HG03571 (cell line): Measurements from ENCODE around the gene GPR171.

Source experiments
- ATAC-seq: cut with Tn5 transposase; IDR thresholded peaks from one replicate; pipeline ENCODE4 v1.9.1; 2021; ENCODE audit not compliant: unreplicated experiment

The GPR171 gene

DNA sequence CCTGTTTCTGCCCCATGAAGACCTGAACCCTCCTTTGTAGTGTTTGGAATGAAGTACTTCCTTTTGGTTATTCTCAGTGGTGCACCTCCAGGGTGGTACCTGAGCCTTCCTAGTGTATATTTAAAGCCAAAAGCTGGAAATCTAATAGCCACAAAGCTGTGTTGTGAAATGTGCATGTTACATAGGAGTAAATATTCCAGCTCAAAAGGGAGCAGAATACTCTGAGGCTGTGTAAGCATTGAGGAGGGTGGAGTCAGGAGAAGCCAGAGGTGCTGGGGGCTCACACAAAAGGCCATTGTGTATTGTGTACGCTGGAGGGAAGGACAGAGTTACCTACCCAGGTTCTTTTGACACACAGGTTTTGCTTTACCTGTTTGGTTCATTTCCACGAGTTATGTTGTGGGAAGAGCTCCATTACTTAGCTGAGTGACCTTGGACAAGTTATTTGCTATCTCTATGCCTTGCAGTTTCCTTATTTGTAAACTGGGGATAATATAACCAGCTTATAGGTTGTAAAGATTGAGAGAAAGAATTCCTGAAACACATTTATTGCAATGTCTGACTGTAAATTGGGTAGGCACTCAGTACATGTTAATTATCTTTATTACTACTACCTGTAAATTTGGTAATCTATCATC lies 24.7 kb downstream of the GPR171 start:
- no peak for ATAC-seq

DNA sequence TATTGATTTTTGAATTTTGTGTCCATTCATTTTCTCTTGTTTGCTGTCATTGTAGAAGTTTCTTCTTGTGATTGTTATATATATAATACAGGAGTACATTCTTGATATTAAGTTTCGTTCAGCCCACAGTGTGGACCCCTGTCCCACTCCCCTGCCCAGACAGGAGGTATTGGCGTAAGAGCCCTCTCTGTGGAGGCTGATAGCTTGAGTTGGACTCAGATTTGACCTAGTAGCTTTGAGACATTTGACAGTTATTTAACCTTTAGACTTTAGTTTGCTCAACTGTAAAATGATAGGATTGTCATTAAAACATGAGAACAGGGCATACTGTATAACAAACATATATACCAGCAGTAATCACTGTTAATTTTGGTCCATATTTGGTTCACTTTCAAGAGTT lies 27.1 kb downstream of the GPR171 start:
- ATAC-seq, result no peak

DNA sequence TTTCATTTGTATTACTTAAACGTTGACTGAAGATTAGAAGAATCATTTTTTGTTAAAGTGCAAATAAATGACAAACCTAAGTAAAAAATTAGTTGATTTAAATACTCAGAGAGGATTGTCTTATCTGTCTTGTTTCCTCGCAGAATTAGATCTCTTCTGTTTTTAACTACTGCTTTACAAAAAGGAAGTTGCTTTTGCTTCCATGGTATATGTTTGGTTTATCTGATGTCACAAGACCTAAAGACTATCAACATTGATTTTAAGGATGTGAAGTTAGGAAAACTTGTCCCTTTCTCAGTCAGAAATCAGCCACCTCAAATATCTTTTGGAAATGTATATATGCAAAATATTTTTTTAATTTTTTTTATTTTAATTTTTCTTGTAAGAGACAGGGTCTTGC lies 28.7 kb downstream of the GPR171 start:
- ATAC-seq, result no peak

DNA sequence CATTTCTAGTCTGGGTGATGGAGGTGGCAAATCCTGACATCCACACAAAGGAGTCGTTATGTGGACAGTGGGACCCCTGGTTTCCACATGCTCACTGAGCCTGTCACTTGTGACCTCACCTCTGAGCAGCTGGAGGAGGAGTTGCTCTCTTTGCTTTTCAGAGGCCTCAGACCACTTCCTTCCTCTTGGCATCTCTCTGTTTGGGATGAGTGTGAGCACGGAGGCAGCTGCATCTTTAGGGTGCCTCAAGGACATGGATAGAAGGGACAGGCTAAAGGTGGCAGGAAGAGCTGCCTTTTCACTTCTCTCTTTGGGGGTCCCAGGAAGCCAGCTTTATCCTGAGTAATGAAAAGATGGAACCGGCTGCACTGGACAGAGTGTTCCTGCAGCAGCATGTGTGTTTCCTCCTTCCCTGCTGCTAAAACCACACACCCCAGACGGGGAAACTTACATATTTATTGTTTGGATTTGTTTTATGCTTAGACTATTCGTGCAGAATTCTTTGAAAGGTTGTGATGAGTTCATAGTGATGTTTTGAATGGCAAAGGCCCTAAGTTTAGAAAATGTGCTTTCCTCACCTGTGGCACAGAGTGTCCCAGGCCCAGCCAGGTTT lies 31.8 kb downstream of the GPR171 start:
- peak; percentile 71 for ATAC-seq

DNA sequence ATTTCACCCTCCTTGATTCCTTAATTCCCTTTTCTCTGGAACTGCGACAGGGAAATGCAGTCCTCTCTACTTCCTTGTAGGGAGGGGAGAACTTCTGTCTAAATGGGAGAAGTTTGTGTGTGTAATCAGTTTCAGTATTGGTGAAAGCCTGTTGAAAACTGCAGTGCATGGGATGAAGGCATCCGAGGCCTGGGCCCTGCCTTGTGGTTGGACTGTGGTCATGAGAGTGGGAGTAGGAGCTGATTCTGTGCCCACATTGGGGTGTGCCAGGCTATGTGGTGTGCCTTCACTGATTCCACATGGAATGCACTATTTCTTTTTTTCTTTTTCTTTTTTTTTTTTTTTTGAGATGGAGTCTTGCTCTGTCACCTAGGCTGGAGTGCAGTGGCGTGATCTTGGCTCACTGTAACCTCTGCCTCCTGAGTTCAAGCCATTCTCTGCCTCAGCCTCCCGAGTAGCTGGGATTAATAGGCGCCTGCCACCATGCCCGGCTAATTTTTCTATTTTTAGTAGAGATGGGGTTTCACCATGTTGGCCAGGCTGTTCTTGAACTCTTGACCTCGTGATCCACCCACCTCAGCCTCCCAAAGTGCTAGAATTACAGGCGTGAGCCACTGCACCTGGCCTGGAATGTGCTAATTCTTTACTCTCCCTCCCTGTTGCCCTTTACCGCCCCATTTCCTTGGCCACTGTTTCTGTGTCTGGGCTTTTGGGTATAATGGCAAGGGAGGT lies 32.9 kb downstream of the GPR171 start:
- ATAC-seq, result peak; percentile 34

DNA sequence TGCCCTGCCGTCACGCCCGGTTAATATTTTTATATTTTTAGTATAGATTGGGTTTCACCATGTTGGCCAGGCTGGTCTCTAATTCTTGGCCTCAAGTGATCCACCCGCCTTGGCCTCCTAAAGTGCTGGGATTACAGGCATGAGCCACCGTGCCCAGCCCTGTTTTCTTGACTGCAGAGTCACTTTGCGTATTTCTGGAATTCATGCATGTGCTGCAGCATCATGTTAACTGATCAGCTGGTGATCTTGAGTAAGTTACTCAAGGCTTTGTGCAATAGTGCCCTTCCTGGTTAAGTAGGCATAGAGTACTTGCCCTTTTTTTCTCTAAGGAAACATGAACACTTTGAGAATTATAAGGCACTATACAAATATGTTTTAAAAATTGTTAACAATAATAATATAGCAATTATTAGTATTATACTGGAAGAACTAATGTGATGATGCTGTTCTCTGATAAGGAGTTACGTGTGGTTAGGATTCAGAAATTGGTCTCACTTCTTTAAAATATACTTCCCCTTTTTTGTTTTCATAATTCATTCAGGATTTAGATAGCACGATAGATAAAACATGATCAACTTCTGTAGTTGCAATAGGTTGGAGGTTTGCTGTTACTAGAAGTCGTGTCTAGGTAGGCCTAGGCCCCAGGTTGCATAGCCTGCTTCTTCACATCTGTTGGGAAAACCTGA lies 33.6 kb downstream of the GPR171 start:
- peak; percentile 40 for ATAC-seq

DNA sequence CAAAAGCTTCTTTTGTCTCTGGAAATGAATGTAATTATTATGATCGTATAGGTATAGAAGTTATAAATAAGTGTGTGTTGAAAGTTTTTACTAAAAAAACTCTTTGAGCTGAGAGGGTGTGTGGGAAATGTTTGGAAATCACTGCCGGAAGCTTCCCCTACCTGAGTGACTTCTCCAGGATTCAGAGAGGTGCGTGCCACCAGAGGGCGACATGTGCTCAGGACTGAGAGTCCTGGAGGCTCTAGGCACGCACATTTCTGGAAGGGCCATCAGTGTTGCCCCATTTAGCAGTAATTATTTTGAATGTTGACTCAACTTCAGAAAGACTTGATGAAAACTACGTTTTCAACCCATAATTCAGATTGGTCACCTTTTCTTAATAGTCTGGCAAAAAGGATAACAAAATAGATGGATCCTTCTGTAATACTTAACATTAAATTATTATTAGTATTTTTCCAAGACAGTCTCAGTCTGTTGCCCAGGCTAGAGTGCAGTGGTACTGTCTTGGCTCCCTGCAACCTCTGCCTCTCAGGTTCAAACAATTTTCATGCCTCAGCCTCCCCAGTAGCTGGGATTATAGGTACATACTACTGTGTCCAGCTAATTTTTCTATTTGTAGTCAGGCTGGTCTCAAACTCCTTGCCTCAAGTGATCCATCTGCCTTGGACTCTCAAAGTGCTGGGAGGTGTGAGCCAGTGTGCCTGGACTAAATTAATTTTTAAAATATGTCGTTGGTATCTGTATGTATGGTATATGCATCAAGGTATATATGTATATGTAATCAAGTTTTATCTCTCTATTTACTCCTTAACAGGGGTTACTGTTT lies 34.5 kb downstream of the GPR171 start:
- ATAC-seq, result peak; percentile 39

DNA sequence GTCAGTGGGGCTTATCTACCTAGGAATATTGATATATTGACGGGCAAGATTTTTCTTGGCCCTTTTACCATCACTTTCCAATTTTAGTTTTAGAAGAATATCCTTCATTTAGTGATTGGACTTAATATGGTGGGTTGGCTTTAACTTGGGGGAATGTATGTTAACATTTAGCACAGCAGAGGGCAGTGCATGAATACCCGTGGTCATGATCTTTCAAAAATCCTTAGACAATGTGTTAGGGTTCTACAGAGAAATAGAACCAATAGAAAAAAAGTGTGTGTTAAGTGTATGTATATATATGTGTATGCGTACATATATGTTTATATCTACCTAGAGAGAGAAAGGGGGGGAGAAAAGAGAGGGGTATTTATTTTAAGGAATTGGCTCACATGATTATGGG lies 36.9 kb downstream of the GPR171 start:
- no peak for ATAC-seq

DNA sequence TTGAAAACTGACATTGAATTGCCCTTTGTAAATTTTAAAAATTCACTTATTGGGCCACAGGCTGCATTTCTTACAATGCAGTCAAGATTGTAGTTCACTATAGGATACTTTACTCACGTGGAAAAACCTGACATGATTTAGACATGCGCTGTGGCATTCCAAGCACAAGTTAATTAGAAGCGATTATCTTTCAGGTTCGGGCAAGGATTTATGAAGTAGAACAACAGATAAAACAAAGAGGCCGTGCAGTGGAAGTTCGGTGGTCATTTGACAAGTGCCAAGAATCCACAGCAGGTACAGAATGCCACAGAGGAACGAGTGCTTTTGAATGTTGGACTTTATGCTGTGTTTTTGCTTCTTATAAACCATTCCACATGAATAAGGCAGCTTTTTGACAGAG lies 37.8 kb downstream of the GPR171 start:
- no peak for ATAC-seq

DNA sequence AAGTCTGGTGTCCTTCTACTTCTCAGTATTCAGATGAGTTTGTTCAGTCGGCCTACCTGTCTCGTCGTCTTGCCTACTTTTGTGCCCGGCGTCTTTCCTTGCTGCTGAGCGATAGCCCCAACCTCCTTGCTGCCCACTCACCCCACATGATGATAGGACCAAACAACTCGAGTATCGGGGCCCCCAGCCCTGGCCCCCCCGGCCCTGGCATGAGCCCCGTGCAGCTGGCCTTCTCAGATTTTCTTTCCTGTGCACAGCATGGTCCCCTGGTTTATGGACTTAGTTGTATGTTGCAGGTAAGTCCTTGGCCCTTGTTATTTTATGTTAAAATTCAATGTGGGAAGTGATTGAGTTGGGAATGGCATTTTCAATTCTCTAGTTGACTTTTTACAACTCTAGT lies 43.2 kb downstream of the GPR171 start:
- ATAC-seq, result no peak

DNA sequence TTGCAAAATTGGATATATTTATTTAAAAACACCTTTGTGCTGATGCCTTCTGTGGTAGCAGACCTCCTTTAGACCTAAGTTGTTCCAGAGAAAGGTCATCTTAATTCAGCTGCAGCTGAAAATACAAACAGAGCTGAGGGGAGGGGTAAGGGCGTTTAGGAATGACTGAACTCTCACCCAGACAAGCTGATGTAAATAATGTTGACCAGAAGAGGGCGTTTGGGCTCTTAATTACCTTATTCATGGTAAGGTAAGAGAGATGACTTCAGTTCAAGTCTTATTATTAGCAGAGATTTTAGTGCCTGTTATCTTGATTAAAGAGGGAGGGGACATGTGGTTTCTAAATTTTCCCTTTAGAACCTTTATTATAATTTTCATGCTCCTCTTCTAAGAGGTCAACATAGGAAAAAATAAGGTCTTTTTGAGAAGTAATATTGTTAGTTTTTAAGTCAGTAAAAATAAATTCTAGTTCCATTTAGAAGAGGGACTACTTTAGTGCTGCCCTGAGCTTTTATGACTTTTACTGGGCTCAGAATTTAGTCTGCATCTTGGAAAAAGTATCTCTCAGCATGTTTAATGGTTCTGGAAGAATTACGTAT lies 46.3 kb downstream of the GPR171 start:
- ATAC-seq, result no peak

DNA sequence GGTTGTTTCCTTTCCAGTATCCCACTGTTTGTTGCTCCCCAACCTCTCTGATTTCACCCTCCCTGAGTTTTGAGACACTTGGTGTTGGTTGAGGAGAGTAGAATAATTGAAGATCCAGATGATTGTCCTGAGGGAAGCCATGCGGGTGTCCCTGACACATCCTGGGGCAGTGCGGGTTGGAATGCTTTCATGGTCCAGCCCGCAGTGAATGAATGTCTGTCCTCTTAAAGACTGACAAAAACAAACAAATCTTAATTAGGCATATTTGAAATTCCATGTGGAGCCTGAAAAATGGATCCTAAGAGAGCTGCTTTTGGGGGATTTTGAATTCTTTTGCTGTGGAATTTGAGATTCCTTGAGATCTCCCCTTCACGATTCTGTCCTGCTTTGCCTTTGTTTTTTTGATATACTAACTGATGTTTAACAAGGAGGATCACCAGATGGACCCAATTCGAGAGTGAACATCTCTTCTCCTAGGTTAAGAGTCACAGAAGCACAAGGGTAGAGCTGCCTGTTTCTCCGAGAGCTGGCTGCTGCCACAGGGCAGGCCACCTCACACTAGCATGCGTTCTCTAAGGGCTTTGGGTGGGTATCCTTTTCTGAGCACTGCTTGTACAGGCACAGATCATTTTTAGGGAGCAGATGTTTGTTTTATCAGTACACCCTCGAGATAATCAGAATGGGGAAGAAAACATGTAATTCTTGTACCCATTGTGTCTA lies 47.4 kb downstream of the GPR171 start:
- no peak for ATAC-seq

DNA sequence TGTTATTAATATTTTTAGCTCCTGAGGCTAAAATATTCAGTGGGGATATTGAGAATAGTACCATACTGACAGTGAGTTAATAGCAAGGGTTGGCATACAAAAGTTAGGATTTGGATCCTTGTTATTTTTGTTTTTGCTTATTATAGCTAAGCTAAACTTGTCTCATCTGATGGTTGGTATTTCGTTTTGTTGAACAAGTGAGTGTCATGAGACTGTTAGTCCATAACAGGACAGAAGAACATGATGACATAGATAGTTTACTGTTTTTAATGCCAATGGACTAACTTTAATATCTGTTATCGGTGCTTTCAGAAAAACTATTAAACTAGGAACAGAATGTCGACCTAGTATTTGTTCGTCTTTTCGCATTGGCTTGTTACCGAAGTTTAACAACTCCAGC lies 48.5 kb downstream of the GPR171 start:
- ATAC-seq, result no peak

DNA sequence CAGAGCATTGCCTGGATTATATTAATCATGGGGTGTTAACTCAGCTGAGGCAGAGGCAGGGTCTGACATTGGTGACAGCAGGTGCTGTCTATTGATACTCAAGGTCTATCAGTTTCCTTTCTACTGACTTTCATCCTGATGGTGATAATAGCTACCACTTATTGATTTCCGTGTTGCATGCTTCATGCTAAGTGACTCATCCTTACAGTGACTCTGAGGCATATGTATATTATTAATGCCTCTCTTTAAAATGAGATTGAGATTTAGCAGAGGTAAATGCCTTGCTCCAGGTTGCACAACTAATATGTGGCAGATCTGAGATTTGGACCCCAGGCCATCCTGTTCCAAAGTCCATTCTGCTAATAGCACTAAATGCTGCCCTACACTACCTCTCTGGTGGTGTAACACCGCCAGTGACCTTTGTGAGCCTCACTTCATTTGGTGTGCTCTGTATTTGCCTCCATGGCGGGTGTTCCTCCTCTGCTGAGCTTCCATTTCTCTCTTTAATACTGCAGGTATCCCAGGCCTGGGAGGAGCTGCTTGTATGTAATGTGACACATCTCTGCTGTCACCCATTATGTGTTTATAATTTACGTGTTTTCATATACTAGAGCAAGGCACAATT lies 50.4 kb downstream of the GPR171 start:
- no peak for ATAC-seq
